ENCODE data around the gene IPO13.

Gene IPO13

DNA sequence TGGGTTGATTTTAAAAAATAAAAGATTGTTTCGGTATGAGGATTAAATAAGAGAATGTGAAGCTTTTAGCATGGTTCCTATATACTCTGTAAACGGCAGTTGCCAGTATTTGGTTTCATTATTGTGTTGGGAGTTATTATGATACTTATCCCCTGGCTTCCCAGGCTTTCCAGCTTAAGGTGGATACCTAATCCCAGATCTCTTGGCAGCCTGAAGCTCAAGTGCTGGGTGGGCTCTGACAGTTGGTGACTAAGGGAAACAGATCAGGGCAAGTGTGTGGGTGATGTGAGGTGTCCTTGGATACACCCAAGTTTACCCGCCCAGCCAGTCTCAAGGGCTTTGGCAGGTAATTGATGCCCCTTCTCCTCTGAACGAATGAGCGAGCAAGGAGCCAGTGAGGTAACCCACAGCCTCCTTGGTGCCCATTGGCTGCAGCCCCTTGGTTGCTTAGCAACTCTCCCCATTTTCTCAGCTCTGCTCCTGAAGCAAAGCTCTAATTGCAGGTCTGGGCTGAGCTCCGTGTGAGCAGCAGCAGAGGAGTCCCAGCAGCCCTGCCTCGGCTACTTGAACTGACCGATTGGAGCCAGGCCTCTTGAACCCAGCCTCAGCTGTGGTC, 6.1 kb downstream of the IPO13 start:
- TF ChIP-seq, protein P1, sequence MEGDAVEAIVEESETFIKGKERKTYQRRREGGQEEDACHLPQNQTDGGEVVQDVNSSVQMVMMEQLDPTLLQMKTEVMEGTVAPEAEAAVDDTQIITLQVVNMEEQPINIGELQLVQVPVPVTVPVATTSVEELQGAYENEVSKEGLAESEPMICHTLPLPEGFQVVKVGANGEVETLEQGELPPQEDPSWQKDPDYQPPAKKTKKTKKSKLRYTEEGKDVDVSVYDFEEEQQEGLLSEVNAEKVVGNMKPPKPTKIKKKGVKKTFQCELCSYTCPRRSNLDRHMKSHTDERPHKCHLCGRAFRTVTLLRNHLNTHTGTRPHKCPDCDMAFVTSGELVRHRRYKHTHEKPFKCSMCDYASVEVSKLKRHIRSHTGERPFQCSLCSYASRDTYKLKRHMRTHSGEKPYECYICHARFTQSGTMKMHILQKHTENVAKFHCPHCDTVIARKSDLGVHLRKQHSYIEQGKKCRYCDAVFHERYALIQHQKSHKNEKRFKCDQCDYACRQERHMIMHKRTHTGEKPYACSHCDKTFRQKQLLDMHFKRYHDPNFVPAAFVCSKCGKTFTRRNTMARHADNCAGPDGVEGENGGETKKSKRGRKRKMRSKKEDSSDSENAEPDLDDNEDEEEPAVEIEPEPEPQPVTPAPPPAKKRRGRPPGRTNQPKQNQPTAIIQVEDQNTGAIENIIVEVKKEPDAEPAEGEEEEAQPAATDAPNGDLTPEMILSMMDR (IDR thresholded peaks at IDR 0.05; ENCODE audit: control insufficient read depth, extremely low read depth, insufficient read depth) = no peak
- no peak for DNase-seq (ENCODE audit: low read depth)
- no peak overlapping the region for H3K4me3 ChIP-seq (ENCODE audit: low read depth, low read length)

DNA sequence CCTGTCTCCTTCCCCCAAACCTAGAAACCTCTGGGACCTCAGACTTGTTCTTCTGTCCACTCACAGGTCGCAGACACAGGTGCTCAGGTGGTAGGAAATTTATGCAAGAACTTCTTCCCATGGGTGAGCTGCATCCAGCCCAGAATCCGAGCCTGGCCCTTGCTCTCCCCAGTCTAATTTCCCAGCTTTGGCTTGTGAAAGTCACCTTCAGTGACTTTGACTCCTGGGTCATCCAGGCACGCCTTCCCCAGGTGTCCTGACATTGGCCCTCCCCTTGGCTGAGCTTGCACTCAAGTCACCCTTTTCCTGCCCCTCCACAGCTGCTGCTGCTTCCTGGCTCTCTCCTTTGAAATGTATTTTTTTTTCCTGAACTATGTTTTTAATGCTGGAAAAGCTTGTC, 6.6 kb downstream of the IPO13 start:
- no peak overlapping the region for H3K4me3 ChIP-seq (ENCODE audit: low read depth, low read length)
- DNase-seq (ENCODE audit: low read depth) = no peak
- TF ChIP-seq, protein P1 (IDR thresholded peaks at IDR 0.05; ENCODE audit: control insufficient read depth, extremely low read depth, insufficient read depth) = no peak

DNA sequence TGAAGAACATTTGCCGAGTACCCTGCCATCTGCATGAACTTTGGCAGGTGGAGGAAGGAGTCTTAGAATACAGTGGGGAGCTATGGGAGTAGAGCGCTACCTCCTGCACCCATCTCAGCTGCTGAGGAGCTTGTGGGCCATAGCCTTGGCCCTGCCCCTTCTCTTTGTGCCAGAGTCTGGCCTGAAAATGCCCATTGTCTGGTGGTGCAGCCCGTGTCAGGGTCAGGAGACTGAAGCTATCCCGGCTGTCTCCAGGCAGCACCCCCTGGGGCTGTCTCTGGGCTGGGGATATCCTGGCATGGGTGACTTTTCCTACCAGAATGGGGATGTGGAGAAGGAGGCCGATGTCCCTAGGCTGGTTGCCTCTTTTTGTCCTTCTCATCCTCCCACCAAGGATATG, 7.3 kb downstream of the IPO13 start:
- no peak overlapping the region for H3K4me3 ChIP-seq (ENCODE audit: low read depth, low read length)
- DNase-seq (ENCODE audit: low read depth) = no peak
- TF ChIP-seq, protein P1 (IDR thresholded peaks at IDR 0.05; ENCODE audit: control insufficient read depth, extremely low read depth, insufficient read depth) = no peak

DNA sequence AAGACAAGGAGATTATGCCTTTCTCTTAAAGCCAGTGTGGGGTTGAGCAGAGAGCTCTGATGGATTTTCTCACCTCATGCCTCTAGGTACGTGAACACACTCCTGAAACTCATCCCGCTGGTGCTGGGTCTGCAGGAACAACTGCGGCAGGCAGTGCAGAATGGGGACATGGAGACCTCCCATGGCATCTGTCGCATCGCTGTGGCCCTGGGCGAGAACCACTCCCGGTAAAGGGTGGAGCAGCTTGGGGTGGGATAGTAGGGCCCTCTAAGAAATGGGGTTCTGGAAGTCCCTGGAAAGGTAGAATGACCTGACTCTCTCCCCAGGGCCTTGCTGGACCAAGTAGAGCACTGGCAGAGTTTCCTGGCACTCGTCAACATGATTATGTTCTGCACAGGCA, 9.5 kb downstream of the IPO13 start:
- H3K4me3 ChIP-seq (ENCODE audit: low read depth, low read length) = no peak overlapping the region
- TF ChIP-seq, protein P1 (IDR thresholded peaks at IDR 0.05; ENCODE audit: control insufficient read depth, extremely low read depth, insufficient read depth) = no peak
- no peak for DNase-seq (ENCODE audit: low read depth)

DNA sequence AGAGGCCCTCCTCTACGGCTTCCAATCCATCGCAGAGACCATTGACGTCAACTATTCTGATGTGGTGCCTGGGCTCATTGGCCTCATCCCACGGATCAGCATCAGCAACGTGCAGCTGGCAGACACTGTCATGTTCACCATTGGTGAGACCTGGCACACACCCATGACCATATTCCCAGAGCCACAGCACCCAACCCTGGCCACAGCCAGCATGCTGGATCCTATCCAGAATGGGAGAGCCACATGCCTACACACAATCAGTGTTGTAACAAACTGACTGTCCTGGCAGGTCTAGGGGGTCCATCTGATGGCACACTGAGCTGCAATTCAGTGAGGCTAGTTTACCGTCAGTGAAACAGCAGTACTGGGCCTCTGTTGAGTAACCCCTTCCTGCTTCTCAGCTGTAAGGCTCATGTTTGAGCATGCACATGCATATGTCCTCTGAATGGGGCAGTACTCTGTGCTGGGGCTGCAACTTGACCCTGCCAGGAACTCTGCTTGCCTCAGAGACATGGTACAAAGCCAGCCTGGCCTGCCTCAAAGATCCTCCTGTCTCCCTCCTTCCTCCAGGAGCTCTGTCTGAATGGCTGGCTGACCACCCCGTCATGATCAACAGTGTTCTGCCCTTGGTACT, 10.8 kb downstream of the IPO13 start:
- no peak for DNase-seq (ENCODE audit: low read depth)
- TF ChIP-seq, protein P1 (IDR thresholded peaks at IDR 0.05; ENCODE audit: control insufficient read depth, extremely low read depth, insufficient read depth) = no peak
- no peak overlapping the region for H3K4me3 ChIP-seq (ENCODE audit: low read depth, low read length)

DNA sequence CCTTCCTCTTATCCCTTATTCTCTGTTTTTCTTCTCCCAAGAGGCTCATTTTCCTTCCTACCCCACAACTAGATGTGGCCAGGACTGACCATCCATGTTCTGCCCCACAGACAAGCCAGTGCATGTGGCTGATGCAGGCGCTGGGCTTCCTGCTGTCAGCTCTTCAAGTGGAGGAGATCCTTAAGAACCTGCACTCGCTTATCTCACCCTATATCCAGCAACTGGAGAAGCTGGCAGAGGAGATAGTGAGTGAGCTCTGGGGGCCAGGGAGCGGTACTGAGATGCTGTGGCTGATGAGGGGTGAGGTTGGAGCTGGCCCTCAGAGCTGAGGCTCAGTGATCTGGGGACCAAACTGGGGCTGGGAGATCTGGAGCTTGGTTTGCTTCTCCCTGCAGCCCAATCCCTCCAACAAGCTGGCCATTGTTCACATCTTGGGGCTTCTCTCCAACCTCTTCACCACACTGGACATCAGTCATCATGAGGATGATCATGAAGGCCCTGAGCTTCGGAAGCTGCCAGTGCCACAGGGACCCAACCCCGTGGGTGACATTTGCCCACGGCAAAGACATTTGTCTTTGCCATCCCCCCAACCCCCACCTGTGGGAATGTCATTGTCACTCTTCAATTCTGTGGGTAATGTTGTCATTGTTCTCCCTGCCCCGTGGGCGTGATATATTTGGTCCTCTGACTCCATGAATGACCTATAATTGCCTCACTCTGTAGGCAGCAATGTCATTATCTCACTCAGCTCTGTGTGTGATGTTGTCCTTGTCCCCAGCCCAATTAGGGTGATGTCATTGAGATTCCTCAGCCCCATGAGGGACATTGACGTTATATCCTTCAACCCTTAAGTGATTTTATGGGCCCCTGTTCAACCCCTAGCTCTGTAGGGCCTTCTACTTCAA, 11.9 kb downstream of the IPO13 start:
- H3K4me3 ChIP-seq (ENCODE audit: low read depth, low read length) = no peak overlapping the region
- DNase-seq (ENCODE audit: low read depth) = no peak
- TF ChIP-seq, protein P1 (IDR thresholded peaks at IDR 0.05; ENCODE audit: control insufficient read depth, extremely low read depth, insufficient read depth) = no peak
